SKM-1 (cell line): ENCODE data around the gene CCDC85A.

Experiments
- DNase-seq: peaks from one replicate; lab custom pipeline; 2025; ENCODE audit not compliant: unreplicated experiment; lab: John Stamatoyannopoulos, UW

The CCDC85A gene

DNA sequence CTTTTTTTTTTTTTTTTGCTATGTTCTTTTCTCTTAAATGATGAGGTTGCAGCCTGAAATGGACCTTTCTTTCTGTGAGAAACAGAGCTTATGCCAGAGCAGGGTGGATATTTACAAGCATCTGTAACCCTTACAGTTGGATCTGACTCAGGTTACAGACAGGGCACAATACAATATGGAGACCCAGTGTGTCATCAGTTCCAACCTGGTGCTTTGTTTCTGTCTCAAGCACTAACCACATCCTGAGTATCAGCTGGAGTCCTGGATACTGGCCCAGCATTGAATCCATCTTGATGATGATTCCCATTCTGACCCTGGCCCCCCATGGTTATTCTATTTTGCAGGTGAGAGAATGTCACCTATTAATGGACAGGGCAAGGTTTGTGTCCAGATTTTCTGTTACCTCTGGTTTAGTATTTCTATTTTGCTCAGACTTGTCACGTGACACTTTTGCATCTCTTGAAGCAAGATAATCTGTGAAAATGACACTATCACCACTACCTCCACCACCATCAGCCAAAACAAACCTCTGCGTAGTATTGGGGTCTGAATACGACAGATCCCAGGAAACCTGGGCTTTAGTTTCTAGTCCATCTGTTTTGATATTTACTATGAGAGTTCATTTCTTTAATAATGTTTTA lies 174.0 kb downstream of the CCDC85A start:
- no peak for DNase-seq

DNA sequence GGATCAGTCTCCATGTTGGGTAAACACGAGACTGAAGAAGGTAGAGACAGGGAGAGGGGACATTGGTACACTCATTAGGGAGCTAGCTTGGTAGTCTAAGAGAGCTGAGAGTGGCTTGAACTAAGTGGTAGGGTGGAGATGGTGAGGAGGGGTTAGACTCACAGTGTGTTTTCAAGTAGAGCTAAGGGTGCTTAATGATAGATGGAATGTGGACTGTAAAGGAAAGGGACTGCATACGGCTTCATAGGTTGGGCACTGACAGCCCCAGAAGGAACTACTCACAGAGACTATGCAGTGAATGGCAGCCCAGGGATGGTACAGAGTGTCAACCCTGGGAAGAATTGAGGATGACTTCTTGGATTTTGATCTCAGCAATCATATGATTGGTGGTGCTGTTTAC lies 178.1 kb downstream of the CCDC85A start:
- DNase-seq, result no peak

DNA sequence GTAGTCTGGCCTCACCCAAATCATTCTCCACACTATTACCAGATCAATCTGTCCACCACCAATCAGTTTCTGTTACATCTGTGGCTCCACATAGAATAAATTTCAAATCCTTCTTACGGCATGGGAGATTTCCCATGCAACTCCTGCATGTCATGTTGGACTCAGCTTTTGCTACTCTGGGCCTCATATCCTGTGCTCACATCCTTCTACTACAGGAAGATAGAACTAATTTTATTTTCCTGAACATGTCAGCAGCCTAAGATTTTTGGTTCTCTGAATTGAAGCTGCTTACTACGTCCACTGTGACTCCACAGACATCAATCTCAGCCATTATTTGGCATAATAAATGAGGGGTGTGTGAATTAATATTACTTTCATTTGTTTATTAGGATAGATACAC lies 181.1 kb downstream of the CCDC85A start:
- no peak for DNase-seq

DNA sequence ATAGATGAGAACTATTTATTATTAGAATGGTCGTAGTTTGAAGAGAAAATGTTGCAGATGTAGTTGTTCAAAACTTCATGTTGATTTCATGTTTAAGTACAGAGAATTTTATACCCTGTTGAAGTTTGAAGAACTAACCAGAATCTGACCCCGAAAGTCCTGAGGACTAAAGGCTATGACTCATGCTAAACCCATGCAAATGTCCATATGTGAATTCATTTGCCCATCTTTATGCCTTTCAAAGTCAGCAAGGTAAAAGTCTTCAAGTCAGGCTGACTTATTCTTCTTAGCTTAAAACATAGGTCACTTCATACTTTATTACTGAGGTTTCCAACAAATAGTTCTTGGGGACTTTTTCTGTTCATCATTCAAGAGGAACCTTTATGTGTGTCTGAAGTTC lies 185.5 kb downstream of the CCDC85A start:
- no peak for DNase-seq

DNA sequence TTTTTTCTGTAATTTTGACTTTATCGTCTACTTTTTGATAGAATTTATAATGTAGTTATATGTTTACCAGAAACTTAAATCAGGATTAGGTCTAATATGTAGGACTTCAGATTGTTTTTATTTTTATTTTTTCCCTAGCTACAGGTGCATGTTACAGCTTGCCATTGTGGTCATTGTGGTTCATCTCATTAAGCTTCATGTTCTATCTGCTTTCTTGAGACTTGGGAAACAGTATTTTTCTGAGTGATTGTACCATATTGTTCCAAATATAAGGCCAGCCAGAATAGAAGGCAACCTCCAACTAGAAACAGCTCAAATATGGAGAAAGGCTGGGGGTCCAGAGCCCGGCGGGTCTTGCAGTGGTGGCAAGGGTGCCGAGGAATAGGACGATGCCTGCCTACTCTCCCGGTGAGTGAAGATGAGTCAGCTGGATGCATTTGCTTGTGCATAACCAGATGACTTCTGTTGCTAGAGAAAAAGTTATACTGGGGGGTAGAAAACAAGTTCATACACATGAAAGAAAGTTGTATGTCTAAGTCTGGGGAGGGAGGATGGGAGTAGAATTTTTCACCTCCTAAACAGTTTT lies 188.4 kb downstream of the CCDC85A start:
- no peak for DNase-seq

DNA sequence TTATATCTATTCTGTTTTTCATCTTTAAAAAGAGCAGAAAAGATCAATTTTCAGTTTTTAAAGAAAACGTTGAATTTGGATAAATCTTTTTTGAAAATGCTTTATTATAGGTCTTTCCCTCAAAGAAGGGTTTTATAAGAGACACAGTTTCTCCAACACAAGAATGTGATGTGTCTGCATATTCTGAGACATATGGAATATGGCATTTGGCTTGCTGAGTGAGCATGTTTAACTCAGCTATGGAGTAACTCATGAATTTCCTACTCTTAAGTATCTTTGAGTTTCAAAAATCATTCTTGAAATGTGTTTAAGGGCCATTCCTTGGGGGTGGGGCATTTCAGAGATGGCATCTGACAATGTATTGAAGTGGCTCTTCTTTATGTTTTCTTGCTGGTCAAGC lies 191.5 kb downstream of the CCDC85A start:
- DNase-seq, result no peak

DNA sequence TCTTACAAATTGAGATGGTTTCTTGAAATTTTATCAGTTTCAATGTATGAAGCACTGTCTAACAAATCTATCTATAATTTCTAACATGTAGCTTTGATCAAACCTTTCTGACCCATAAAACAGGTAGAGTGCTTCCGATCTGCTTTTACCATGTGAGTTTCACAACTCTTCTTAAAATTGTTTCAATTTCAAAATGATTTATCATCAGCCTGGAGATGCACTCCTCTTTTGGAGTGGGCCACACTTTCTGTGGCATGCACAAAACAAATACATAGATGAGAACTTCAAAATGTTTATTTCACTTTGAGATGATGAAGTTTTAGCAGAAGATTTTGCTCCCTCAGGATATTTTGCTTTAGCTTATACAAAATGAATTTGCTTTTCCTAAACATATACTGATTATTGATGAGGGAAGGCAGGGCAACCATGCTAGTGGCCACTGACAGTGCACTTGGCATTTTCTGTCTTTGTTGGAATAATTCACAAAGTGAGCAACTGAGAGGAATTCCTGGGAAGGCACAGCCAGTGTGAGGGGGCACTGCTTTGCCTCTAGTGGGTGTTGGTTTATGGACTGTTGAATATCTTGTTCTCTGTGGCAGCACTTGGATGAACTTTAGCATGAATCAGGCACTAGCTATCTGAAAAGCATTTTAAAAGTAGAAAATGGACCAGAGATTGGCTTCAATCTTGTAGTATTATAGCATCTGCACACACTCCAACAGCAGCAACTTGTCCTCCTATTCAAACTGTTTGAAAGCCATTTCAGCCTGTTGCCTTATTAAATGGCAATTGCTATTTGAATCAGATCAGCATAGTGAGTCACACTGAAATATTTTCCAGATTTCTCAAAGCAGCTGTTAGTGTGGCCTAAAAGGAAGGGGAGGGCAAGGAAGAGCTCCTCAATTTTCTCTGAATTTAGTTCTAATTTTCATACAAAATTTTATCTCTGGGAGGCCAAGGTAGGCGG lies 193.2 kb downstream of the CCDC85A start:
- no peak for DNase-seq

DNA sequence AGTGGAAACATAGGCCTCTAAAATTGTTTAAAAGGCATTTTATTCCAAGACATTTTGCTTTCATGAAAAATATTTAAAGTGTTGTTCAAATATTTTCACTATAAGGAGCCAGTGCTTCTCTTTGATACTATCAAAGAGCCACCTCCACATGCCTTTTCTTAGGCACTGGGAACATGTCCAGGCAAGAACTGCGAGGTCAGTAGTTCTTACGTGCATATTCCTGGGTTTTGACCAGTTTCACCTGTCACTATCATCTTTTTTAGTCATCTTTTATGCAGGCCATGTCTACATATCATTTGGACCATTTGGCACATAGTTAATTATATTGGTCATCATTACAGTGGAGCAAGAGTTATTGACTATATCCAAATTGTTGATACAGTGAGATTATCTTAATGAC lies 195.3 kb downstream of the CCDC85A start:
- no peak for DNase-seq

DNA sequence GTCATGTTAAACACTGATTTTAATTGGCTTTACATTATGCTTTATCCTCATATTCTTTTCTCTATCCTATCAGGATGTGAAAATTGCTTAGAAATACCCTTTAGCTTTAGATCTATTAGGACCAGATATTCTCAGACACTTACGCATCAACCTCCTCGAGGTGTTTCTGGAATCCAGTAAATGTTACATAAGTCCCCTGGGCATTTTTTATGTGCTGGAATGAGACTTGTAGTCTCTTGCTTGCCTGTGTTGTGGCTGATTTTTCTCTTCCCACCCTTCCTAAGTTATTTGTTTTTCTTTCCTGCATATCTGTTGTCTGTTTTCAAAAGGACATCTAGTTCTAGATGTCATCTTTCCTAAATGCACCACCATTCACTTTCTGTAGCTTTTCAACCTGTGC lies 197.1 kb downstream of the CCDC85A start:
- no peak for DNase-seq

DNA sequence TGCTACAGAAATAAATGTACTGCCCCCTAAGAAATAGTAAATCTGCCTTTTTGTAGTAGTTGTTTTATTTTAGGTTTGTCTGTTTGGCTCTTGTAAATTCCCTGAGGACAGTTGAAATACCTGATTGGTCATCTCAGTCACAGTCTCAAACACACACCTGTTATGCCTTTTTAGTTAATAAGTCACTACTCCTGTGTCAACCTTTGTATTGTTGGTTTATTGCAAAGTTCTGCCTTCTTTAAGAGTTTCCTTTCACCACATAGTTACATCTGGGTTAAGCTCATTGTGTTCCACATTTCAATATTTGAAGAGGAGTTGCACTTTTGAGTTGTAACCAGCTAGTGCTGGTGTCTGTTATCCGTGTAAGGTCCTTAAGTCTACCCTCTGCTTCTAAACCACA lies 198.7 kb downstream of the CCDC85A start:
- no peak for DNase-seq

DNA sequence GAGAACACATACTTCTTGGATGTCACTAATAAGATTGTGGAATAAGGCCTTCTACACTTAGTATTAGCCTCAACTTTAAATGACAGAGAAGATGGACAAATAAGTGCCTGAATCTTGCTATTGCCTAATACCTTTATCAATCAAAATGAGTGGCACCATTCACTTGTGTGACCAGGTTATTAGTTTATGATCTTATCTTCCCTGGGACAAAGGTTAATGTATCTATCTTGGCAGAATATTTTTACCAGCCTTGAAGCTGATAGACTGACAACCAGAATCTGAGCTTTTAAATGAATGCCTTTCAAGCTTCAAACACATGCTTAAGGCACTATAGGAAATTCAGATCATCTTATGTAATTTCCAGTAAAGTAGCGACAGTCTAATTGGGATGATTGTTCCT lies 202.9 kb downstream of the CCDC85A start:
- DNase-seq, result no peak

DNA sequence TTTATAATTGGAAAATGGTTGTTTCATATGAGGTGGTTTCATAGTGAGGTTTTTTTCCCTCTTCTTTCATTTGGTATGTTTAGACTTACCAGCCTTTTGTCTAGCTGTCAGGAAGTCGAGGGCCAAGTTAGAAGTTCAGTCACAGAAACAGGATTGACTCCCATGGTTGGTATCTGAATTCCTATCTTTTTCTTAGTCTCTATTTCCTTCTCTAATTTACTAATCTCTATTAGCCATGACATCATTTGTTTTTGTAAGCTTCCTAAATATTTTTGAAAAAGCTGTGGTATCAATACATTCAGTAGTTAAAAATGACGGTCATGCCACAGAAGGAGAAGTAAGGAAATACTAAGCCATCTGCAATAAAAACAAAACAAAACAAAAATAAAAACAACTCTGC lies 206.9 kb downstream of the CCDC85A start:
- no peak for DNase-seq

DNA sequence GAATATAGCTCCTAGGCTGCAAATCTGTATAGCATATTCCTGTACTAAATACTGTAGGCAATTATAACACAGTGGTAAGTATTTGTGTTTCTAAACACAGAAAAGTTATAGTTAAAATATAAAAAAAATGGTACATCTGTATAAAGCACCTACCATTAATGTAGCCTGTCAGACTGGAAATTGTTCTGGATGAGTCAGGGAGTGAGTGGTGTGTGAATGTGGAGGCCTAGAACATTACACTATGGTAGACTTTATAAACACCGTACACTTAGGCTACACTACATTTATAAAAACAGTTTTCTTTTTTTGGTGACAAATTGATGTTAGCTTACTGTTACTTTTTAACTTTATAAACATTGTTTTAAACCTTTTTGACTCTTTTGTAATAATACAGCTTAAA lies 226.3 kb downstream of the CCDC85A start:
- no peak for DNase-seq

DNA sequence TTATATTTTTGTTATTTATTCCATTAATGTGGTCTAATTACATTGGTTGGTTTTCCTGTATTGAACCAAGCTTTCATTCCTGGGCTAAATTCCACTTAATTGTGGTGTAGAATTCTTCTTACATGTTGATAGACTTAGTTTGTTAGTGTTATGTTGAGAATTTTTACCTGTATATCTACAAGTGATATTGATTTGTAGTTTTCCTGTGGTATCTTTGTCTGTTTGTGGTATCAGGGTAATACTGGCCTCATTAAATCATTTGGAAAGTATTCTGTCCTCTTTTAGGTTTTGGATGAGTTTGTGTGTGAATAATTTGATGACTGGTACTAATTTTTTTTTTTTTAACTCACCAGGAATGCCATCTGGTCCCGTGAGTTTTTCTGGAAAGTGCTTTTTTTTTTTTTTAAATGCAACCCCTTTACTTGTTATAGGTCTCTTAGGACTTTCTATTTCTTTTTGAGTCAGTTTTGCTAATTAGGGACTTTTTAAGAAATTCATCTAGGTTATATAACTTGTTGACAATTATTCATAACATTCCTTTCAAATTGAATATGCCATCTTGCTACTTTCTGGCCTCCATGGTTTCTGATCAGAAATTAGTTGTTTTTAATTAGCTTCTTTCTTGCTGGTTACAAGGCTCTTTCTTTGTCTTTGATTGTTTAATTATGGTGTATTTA lies 232.8 kb downstream of the CCDC85A start:
- no peak for DNase-seq
